Measurements from ENCODE around the gene PCYT1A. TPM values are rescaled to one million over a fixed set of nuclear protein-coding genes. Genes with fewer than 3 reads are reported as not detected.
"Not testable (repeated sequence)": the region's sequence is repeated elsewhere in the genome, so short reads cannot be mapped to it uniquely, and the experiment has no call there.

PCYT1A gene
- total and polyA plus RNA-seq, 2 of the 13 experiments (the other 11 are each of a cell fraction or from before 2014, with no cell fraction given), result 26.4 to 45.3 TPM

DNA sequence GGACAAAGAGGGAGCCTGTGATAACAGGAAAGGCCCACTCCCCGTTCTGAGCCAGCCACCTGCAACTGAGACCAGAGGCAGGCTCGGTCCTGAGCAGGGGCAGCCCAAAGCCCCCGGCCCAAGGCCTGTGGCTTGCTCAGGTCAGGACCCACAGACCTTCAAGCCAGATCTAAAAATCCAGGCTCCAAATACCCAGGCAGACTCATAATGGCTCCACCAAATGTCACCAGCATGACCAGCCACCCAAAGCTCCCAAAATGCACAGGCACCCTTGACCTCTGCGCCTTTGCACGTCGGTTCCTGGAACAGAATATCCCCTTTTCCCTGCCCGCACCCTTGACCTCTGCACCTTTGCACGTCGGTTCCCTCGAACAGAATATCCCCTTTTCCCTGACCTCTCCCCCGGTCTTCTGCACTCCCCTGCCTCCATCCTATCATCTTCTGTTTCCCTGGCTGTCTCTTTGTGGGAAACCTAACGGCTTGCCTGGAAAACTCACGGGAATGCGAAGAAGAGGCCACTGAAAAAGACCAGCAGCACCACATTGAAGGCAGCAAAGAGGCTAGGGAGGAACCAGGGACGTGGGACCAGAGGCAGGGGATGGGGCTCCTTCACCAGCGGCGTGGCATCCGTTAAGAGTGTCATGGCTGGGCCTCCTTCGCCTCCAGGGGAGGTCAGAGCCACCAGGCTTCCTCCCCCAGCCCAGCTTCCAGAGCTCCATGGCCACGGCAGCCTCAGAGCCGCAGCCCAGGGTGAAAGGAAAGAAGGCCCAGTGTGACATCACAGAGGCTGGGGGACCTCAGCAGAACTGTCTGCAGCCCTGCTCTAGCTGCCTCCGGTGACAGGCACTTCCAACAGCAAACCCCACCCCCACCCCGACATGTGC, 76.6 kb downstream of the PCYT1A start, which contains the start of gene ZDHHC19 (continued):
- TF ChIP-seq ZNF44 (CRISPR knock-in tag; IDR thresholded peaks at IDR 0.05) (0 out of 2 replicates have a peak, but pooled peaks have one; percentile 37), RFX5 (IDR thresholded peaks at IDR 0.05; ENCODE audit: low read depth, low read length) (no peak), ZFAT (CRISPR knock-in tag; conservative IDR thresholded peaks at IDR 0.05) (no peak), ZMYM2 (CRISPR knock-in tag; IDR thresholded peaks at IDR 0.05) (peak; percentile 83; the same call in 1 of the 2 replicates), NR2F6 (IDR thresholded peaks at IDR 0.05) (peak; percentile 60), NR2F6 (CRISPR knock-in tag; IDR thresholded peaks at IDR 0.05) (peak; percentile 75), ARNT (IDR thresholded peaks at IDR 0.05) (no peak)
- TF ChIP-seq, protein P1, sequence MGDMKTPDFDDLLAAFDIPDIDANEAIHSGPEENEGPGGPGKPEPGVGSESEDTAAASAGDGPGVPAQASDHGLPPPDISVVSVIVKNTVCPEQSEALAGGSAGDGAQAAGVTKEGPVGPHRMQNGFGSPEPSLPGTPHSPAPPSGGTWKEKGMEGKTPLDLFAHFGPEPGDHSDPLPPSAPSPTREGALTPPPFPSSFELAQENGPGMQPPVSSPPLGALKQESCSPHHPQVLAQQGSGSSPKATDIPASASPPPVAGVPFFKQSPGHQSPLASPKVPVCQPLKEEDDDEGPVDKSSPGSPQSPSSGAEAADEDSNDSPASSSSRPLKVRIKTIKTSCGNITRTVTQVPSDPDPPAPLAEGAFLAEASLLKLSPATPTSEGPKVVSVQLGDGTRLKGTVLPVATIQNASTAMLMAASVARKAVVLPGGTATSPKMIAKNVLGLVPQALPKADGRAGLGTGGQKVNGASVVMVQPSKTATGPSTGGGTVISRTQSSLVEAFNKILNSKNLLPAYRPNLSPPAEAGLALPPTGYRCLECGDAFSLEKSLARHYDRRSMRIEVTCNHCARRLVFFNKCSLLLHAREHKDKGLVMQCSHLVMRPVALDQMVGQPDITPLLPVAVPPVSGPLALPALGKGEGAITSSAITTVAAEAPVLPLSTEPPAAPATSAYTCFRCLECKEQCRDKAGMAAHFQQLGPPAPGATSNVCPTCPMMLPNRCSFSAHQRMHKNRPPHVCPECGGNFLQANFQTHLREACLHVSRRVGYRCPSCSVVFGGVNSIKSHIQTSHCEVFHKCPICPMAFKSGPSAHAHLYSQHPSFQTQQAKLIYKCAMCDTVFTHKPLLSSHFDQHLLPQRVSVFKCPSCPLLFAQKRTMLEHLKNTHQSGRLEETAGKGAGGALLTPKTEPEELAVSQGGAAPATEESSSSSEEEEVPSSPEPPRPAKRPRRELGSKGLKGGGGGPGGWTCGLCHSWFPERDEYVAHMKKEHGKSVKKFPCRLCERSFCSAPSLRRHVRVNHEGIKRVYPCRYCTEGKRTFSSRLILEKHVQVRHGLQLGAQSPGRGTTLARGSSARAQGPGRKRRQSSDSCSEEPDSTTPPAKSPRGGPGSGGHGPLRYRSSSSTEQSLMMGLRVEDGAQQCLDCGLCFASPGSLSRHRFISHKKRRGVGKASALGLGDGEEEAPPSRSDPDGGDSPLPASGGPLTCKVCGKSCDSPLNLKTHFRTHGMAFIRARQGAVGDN (CRISPR knock-in tag; IDR thresholded peaks at IDR 0.05), result peak; percentile 70

DNA sequence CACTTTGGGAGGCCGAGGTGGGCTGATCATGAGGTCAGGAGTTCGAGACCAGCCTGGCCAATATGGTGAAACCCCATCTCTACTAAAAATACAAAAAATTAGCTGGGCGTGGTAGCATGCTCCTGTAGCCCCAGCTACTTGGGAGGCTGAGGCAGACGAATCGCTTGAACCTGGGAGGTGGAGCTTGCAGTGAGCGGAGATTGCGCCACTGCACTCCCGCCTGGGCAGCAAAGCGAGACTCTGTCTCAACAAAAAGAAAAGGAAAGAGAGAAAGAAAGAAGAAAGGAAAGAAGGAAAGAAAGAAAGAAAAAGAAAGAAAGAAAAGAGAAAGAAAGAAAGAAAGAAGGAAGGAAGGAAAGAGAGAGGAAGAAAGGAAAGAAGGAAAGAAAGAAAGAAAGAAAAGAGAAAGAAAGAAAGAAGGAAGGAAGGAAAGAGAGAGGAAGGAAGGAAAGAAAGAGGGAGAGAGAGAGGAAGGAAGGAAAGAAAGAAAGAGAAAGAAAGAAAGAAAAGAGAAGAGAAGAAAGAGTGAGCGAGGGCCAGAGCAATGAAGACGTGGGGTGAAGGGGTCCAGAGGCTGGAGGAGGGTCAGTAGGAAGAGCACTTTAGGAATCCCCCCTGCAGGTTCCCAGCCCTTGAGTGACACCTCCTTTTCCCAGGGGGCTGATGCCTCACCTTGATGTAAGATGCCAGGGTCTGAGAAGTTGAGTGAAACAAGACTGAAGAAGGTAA, 77.4 kb downstream of the PCYT1A start:
- H4K20me1 ChIP-seq (ENCODE audit: insufficient read depth, low read length); BruUV-seq (replicated peaks); in situ Hi-C loops (cut with HindIII; ENCODE audit: extremely low pct_ligation_motif_present, low pct_unique_long_range_greater_than_20kb); DNase-seq (ENCODE audit: low spot score); H3K36me3 ChIP-seq (replicated peaks in 1 of 2; ENCODE audit: control insufficient read depth in 1 of 2, insufficient read depth in 2 of 2, low read length in 2 of 2); H3K4me3 ChIP-seq (replicated peaks in 1 of 3; ENCODE audit: insufficient read depth in 1 of 3, low read depth in 2 of 3, low read length in 3 of 3); H2AFZ ChIP-seq (ENCODE audit: low read length); FAIRE-seq; H3K27me3 ChIP-seq (ENCODE audit: control insufficient read depth in 1 of 2, insufficient read depth in 2 of 2, low read length in 2 of 2); H3K9ac ChIP-seq (ENCODE audit: insufficient read depth, low read depth, low read length); H3K79me2 ChIP-seq (ENCODE audit: insufficient read depth, low read length); CTCF ChIA-PET (ENCODE audit: low intra/inter-chr PET ratio, low total read pairs); POLR2A ChIA-PET; H3K27ac ChIP-seq (ENCODE audit: extremely low read length, insufficient read depth, low read length); H3K9me3 ChIP-seq (ENCODE audit: low read length); ATAC-seq: not testable (repeated sequence)
- 91% methylated on average over 11 of the region's 11 CpGs for WGBS (ENCODE audit: low lambda C conversion rate)
- intact Hi-C loops (cut with micrococcal nuclease; ENCODE audit: unreplicated experiment), result loop anchor here (5.0 kb wide), 1 partner anchor 307 kb away; the partner anchor contains the start of gene SMCO1
- H3K4me2 ChIP-seq (ENCODE audit: low read depth, low read length), result peak overlapping the region; percentile 59
- H3K4me1 ChIP-seq (ENCODE audit: insufficient read depth, low read length), result peaks cover 81% of the 10 kb centered on the region
